GM19351 (cell line): ENCODE results near the gene SLC1A3.
"Not testable (repeated sequence)": the region's sequence is repeated elsewhere in the genome, so short reads cannot be mapped to it uniquely, and the experiment has no call there.

Source experiments
- ATAC-seq: cut with Tn5 transposase; IDR thresholded peaks from one replicate; pipeline ENCODE4 v1.9.1; 2021; ENCODE audit warnings: mild to moderate bottlenecking, moderate library complexity; ENCODE audit not compliant: unreplicated experiment

The SLC1A3 gene

DNA sequence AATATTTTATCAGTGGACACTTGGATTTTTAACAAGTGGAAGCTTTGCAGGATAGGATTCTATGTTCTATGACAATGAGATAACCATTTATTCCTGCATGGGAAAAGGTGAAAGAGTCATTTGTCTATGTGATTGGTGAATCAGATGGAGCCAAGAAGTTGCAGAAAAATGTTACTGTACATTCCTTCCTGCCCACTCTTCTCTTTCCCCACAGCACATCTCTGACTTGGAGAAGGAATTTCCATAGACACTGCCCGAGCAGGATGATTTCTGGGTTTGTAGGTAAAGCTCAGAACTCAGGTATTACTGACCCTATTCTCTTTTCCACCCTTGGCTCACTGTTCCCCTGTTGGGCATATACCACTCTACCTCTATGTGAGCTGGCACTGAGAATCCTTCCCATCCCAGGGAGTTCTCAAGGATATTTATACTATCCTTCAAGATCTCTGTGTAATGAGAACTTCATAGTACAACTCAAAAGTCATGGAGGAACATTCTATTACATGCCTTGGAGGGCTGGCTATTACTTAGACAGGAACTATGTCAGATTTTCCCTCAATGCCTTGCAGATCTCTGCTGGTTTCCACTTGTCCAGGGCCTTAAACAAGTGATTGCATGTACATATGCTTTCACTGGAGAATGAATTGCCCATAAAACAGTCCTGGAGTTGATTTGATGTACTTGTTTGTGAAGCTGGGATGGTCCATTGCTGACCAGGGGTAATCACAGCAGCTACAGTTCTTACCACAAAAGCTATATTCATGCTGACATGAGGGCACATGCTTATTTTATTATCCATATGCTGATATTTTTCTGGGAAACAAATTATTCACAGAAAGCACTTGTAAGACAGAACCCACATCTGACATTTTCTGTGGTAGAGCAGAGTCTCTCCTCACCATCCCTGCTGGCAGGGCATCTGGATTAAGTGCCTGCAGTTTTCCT is 24.1 kb downstream of the SLC1A3 start:
- ATAC-seq = no peak

DNA sequence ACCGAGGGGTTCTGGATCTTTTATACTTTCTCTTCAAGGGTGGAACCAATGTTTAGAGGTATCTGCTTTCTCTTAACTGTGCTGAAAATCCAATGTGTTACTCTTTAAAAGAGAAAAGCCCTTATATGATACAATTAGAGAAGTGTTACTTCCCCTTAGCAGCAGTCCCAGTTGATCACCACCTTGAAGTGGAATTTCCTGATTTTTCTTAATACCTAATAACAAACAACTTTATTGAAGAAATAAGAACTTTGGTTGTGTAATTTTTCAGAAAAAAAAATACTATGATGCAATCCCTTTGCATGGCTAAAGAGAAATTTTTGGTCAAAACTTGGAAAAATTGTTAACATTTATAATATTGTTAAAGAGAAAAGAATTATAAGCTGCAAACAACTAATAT is 24.7 kb downstream of the SLC1A3 start:
- ATAC-seq = no peak

GRCh38 chr5:36631620-36632362 is 25.4 kb downstream of the SLC1A3 start:
- ATAC-seq = no peak

DNA sequence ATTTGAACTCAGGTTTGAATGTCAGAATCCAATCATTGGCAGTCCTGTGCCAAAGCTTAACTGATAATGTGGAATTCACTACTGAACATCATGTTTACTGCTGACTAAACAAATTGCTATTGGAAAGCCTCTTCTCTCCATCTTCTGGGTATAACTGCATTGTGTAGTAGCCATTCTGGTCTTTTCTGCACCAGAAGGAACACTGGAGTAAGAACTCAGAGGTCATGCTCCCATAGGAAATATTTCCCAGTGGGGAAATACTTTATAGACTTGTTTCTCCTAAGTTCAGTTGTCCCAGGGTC is 25.9 kb downstream of the SLC1A3 start:
- no peak for ATAC-seq

DNA sequence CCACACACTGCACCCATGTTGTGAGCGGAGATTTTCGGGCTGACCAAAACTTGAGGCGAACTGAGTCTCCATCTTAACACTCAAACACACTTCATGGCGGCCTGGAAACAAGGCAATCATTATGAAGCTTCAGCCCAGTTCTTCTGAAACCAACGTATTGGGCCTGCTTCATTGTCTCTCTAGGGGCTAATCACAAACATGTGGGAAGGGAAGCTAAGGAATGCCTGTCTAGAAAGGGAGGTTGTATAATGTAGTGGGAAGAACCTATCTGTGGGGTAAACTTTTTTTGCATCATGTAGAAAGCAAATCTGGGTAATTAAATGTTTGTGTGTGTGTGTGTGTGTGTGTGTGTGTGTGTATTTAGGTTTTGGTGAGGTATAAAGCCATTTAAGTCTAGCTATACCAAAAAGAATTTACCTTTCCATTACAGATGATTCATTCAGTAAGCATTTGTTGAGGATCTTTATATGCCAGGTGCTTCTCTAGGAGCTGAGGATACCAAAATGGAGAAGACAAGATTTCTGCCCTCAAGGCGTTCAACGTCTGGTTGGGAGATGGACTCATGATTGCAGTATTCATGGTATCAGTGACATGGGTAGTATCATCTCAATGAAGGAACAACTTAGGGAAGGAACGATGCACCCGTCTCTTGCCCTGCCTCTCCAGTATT is 29.4 kb downstream of the SLC1A3 start:
- ATAC-seq = no peak

DNA sequence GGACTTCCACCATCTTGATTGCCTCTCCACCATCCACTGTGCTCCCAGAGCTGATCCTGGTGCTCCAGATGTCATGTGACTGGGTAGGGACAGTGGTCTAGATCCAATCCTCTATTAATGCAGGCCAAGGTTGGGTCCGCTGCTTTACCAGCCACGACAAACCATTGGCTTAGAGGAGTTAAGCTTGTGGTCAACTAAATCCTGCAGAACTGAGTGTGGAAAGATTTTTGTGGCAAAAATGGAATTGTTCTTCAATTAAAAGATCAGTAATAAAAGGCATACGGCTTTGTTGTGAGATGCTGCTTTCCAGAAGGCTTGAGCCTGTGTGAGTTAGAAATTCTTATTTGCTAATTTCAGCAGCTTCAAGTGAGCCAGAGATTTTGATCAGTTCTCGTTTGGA is 30.7 kb downstream of the SLC1A3 start:
- no peak for ATAC-seq

DNA sequence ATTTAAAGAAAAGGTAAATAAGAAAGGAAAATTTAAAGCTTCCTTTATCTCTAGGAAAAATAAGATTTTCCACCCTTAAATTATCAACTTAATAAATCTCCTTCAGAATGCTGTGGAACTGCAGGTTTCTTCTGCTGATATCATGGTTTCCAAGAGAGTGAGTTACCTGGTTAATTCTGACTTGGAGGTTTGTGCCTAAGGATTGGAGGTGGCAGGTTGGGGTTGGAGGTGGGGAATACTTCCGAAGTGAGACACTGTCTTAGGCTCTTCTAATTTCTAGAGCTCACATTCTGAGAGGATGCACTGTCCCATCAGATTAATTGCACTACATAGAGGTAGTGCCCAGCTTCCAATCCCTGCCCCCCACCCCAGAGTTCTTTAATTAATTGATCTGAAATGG is 31.1 kb downstream of the SLC1A3 start:
- no peak for ATAC-seq

DNA sequence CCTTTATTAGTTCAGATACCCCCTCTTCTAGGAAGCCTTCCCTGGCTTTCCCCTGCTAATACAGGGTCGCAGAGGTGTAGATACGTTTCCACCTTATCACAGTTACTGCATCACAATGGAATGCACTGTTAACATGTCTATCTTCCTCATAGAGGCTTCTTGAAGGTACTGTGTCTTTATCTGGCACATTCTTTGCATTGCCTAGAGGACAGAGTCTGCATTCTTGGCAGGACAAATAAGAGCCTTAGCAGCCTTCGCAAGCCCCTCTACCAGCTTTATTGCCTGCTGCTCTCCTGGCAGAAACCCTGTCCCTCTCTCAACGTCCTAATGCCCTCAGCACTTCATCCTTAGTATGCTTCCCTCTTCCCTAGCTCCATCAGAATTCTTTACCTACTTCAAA is 31.6 kb downstream of the SLC1A3 start:
- ATAC-seq = no peak

GRCh38 chr5:36640949-36641348 is 34.5 kb downstream of the SLC1A3 start:
- ATAC-seq = no peak

DNA sequence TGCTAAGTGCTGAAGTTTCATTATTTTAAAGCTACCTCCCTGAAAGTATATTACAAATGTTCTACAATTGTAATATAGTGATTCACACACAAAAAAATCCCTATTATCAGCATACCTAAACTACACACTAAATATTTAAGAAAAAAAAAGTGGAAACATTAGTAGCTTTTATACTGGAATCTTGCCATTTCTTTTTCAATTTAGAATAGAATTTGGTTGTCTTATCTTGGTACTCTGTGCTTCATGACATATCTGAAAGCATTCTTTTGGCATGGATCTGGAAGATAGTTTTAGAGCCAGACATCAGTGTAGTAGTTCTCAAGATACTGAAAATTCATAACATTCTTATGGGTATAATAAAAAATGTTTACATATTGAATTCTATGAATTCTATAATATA is 35.0 kb downstream of the SLC1A3 start:
- ATAC-seq = no peak

DNA sequence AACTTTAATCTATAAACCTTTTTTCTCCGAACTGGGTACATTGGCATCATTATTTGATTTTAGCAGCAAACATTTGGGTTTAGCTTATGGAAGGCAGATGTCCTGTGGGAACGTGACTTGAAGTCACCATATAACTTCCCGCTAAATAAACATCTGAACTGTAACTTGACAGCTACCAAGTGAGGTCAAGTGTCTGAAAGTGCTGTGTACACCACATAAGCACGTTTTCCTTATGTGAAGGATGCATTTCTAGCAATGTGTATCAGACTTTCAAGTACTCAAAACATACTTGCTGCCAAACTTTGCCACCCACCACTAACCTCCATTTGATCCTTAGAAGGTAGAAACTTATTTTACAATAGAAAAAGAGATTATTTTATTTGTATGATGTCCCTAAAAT is 35.7 kb downstream of the SLC1A3 start:
- ATAC-seq = no peak

- ATAC-seq = no peak
Measured at GRCh38 chr5:36643162-36643561, 36.8 kb downstream of the SLC1A3 start.

DNA sequence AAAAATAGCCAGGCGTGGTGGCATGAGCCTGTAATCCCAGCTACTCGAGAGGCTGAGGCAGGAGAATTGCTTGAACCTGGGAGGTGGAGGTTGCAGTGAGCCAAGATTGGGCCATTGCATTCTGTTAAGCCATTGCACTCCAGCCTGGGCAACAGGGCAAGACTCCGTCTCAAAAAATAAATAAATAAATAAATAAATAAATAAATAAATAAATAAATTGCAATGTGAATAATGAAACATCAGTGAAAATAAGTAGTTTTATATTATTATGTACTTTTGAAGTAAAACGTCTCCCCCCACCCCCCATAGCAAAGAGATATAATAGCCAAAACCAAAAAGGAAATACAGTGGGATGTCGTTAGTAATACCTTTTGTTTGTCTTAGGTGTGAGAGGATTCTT is 37.4 kb downstream of the SLC1A3 start:
- ATAC-seq = not testable (repeated sequence)

DNA sequence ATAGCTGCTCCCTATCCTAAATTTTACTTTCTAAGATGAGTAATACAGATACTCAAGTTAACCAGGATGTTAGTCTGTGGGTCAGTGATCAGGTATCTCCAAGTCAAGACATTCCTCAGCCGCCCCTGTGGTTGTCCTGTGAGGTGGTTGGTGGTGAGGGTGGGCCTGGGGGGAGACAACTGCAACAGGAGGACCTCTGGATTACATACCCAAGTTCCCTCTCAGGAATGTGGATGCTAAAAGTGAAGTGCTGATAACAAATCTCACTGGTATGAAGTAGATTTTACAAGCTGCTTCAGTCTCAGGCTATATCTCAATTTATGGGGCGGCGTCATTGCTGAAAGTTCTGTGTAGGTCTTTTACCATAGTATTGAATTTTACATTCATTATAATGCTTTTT is 38.3 kb downstream of the SLC1A3 start:
- no peak for ATAC-seq

- ATAC-seq = no peak
Measured at GRCh38 chr5:36646100-36646499, 39.7 kb downstream of the SLC1A3 start.

DNA sequence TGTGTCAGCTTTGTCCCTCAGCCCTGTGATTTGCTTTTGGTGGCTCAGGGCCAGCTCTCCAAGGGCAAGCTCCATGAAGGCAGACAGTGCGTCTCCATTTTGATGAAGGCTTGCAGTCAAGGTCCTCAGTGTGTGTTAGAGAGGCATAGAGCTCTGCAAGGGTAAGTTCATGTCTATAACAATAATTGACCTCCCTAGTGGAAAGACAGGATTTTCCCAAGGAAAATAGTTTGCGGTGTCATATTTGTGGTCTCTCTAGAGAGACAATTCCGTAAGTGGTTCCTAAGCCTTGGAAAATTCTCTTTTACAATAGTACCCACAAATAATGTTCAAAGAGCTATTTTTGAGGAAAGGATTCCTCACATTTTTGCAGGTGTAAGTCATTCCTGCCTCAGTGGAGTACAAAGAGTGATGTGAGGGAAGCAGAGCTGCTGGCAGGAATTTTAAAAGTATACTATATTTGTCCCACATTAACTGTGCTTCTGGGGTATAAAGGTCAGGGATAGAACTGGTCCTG is 40.2 kb downstream of the SLC1A3 start:
- no peak for ATAC-seq

- peak; percentile 62 for ATAC-seq
Measured at GRCh38 chr5:36647046-36647445, 40.6 kb downstream of the SLC1A3 start.

DNA sequence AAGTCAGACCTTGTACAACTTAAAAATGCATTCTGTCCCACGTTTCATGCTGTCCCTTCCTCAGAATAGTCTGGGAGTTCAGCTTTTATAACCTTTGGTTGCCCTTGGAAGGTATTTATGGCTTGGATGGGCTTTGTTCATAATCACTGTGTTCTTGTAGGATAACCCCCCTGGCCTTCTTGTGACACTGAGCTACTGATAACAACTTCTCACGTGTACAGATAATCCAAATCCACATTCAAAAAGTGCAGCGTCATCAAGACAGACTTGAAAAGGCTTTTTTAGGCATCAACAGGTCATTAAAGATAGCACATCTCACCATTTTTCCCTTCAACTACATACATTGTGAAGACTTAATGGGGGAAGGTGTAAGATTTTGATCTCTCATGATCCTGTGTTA is 42.0 kb downstream of the SLC1A3 start:
- ATAC-seq = no peak

GRCh38 chr5:36651761-36652685 is 45.6 kb downstream of the SLC1A3 start:
- no peak for ATAC-seq

GRCh38 chr5:36653044-36653705 is 46.8 kb downstream of the SLC1A3 start:
- no peak for ATAC-seq
